ENCODE measurements around the gene ZNF561. TPM values are rescaled to one million over a fixed set of nuclear protein-coding genes. Genes with fewer than 3 reads are reported as not detected.

Gene ZNF561
- total and polyA plus RNA-seq, 4 donors: 17.0 to 53.2 (median 26.3) TPM

- no peaks in the 10 kb centered on the region for H3K27me3 ChIP-seq (ENCODE audit: control insufficient read depth in 3 of 3, insufficient read depth in 3 of 3, low read length in 2 of 3)
- 95 to 99% methylated on average over 5 of the region's 5 CpGs for WGBS, 2 donors
- no peak overlapping the region for H3K9ac ChIP-seq (ENCODE audit: insufficient read depth in 1 of 2, low read length in 2 of 2)
- H3K27ac ChIP-seq (ENCODE audit: low read depth in 1 of 2, low read length in 1 of 2): no peak overlapping the region
- no peak for TF ChIP-seq CTCF (IDR thresholded peaks at IDR 0.05; ENCODE audit: control extremely low read depth, extremely low read depth)
- DNase-seq (no peak), ATAC-seq (ENCODE audit: insufficient read depth, low FRiP score) (no peak)
- H3K4me3 ChIP-seq: no peak overlapping the region
- no peaks in the 10 kb centered on the region for H3K4me1 ChIP-seq (ENCODE audit: control insufficient read depth in 5 of 5, insufficient read depth in 5 of 5, low read length in 5 of 5)
- H3K9me3 ChIP-seq (ENCODE audit: control insufficient read depth in 4 of 4, insufficient read depth in 3 of 4, low read length in 3 of 4): no peaks in the 10 kb centered on the region
- peaks cover 4 to 20% (median 10%) of the 10 kb centered on the region in 4 donors for H3K36me3 ChIP-seq (ENCODE audit: control insufficient read depth in 4 of 4, insufficient read depth in 4 of 4, low read length in 4 of 4)
Observed at GRCh38 chr19:9636018-9636417, 15.0 kb upstream of the ZNF561 start.

DNA sequence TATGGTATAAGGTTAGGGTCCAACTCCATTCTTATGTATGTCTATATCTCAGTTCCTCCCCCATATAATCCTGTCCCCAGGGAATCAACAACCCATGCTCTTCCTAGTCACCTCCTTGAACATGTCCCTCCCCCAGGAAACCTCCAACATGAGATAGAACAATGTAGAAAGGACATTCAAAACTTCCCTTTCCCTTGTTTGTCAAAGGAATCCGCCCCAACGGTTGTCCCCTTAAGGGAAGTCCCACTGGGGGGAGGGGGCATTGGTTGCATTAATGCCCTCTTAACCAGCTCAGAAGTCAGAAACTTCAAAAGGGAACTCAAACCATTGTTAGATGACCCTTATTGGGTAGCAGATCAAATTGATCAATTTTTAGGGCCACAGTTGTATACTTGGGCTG lies 6.8 kb upstream of the ZNF561 start:
- 27 to 55% methylated on average over 2 of the region's 2 CpGs for WGBS, 2 donors
- H3K4me3 ChIP-seq: no peak overlapping the region
- ATAC-seq (ENCODE audit: insufficient read depth, low FRiP score): no peak
- no peaks in the 10 kb centered on the region for H3K27me3 ChIP-seq (ENCODE audit: control insufficient read depth in 3 of 3, insufficient read depth in 3 of 3, low read length in 2 of 3)
- no peak for TF ChIP-seq CTCF (IDR thresholded peaks at IDR 0.05; ENCODE audit: control extremely low read depth, extremely low read depth)
- peak in 1 of 3 donors; percentile 8 for DNase-seq
- H3K9ac ChIP-seq (ENCODE audit: insufficient read depth in 1 of 2, low read length in 2 of 2): no peak overlapping the region
- H3K9me3 ChIP-seq (ENCODE audit: control insufficient read depth in 4 of 4, insufficient read depth in 3 of 4, low read length in 3 of 4): no peaks in the 10 kb centered on the region
- no peak overlapping the region for H3K27ac ChIP-seq (ENCODE audit: low read depth in 1 of 2, low read length in 1 of 2)
- H3K4me1 ChIP-seq (ENCODE audit: control insufficient read depth in 5 of 5, insufficient read depth in 5 of 5, low read length in 5 of 5): no peaks in the 10 kb centered on the region
- peaks cover 2 to 15% (median 7%) of the 10 kb centered on the region in 4 donors for H3K36me3 ChIP-seq (ENCODE audit: control insufficient read depth in 4 of 4, insufficient read depth in 4 of 4, low read length in 4 of 4)

GRCh38 chr19:9622531-9622930 lies 1.5 kb upstream of the ZNF561 start:
- H3K27ac ChIP-seq (ENCODE audit: low read depth in 1 of 2, low read length in 1 of 2): no peak overlapping the region
- peaks cover 0 to 4% (median under 1%) of the 10 kb centered on the region in 4 donors for H3K9me3 ChIP-seq (ENCODE audit: control insufficient read depth in 4 of 4, insufficient read depth in 3 of 4, low read length in 3 of 4)
- DNase-seq (peak in 2 of 3 donors; percentile 20 to 30), ATAC-seq (ENCODE audit: insufficient read depth, low FRiP score) (no peak)
- H3K4me3 ChIP-seq: no peak overlapping the region
- peaks cover 13 to 23% (median 16%) of the 10 kb centered on the region in 4 donors for H3K36me3 ChIP-seq (ENCODE audit: control insufficient read depth in 4 of 4, insufficient read depth in 4 of 4, low read length in 4 of 4)
- H3K27me3 ChIP-seq (ENCODE audit: control insufficient read depth in 3 of 3, insufficient read depth in 3 of 3, low read length in 2 of 3): no peaks in the 10 kb centered on the region
- WGBS, 2 donors: 59 to 65% methylated on average over 2 of the region's 2 CpGs
- peaks cover 0 to 17% (median 3%) of the 10 kb centered on the region in 5 donors for H3K4me1 ChIP-seq (ENCODE audit: control insufficient read depth in 5 of 5, insufficient read depth in 5 of 5, low read length in 5 of 5)
- TF ChIP-seq CTCF (IDR thresholded peaks at IDR 0.05; ENCODE audit: control extremely low read depth, extremely low read depth): no peak
- peak overlapping the region in 1 of 2 donors; percentile 32 for H3K9ac ChIP-seq (ENCODE audit: insufficient read depth in 1 of 2, low read length in 2 of 2)

DNA sequence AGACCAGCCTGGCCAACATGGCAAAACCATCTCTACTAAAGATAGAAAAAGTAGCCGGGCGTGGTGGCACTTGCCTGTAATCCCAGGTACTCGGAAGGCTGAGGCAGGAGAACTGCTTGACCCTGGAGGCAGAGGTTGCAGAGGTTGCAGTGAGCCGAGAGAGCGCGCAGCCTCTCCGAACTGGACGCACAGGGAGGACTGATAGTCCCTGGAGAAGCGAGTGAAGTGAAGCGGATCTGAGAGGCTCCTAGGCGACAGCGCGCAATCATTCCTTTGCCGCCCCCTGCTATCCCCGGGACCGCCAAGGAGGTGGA lies 233 bp downstream of the ZNF561 start:
- 0% methylated on average over 16 of the region's 16 CpGs for WGBS, 2 donors
- peak; percentile 27 for ATAC-seq (ENCODE audit: insufficient read depth, low FRiP score)
- Histone ChIP-seq H3K4me3 (peak overlapping the region; percentile 57), H3K36me3 (ENCODE audit: control insufficient read depth in 4 of 4, insufficient read depth in 4 of 4, low read length in 4 of 4) (peaks cover 24 to 37% (median 28%) of the 10 kb centered on the region in 4 donors), H3K27me3 (ENCODE audit: control insufficient read depth in 3 of 3, insufficient read depth in 3 of 3, low read length in 2 of 3) (no peaks in the 10 kb centered on the region), H3K9me3 (ENCODE audit: control insufficient read depth in 4 of 4, insufficient read depth in 3 of 4, low read length in 3 of 4) (peaks cover 0 to 10% (median 2%) of the 10 kb centered on the region in 4 donors), H3K27ac (ENCODE audit: low read depth in 1 of 2, low read length in 1 of 2) (peak overlapping the region; percentile 63 to 97), H3K4me1 (ENCODE audit: control insufficient read depth in 5 of 5, insufficient read depth in 5 of 5, low read length in 5 of 5) (peaks cover 0 to 17% (median 3%) of the 10 kb centered on the region in 5 donors), H3K9ac (ENCODE audit: insufficient read depth in 1 of 2, low read length in 2 of 2) (peak overlapping the region; percentile 95 to 97)
- DNase-seq: no peak
- TF ChIP-seq CTCF (IDR thresholded peaks at IDR 0.05; ENCODE audit: control extremely low read depth, extremely low read depth): no peak

All from lung (tissue), 12 donors.